Tracheal epithelial cell (primary cell): ENCODE results near the gene TLR4. TPM values are rescaled to one million over a fixed set of nuclear protein-coding genes. Genes with fewer than 3 reads are reported as not detected.

ENCODE experiments used
- total RNA-seq: library from RNA; depleted of rRNA; stranded (reverse); fragments of >200 nt; gene quantifications from 2 replicates; pipeline ENCODE4 v1.2.1, GENCODE V29; 2014

Gene TLR4
- total RNA-seq: 0.48 and 0.64 TPM in 2 replicates

GRCh38 chr9:117704024-117704575, at the start of gene TLR4:
TSS of gene TLR4 (plus strand) at chr9:117704403. CDS start at chr9:117704473, 70 bp downstream.

